Right atrium auricular region (tissue), 2 donors: ENCODE data around the gene PHACTR1. TPM values are rescaled to one million over a fixed set of nuclear protein-coding genes. Genes with fewer than 3 reads are reported as not detected.

Experiments
- DNase-seq: peaks from one replicate; pipeline ENCODE4 v3.0.0-alpha.2; 2019; ENCODE audit warnings: low spot score
- H3K27ac ChIP-seq, 2 donors: fragments of 200-600 bp; sonication (generic); 1 replicate in 1 of 2; 2 replicates in 1 of 2; pipeline ENCODE4 v1.5.1; 2016 to 2019
- H3K27me3 ChIP-seq, 2 donors: fragments of 200-600 bp; sonication (generic); one replicate each; pipeline versions ENCODE4 v1.5.1 to v1.6.0; 2017 to 2019
- H3K36me3 ChIP-seq: fragments of 200-600 bp; sonication (generic); one replicate; pipeline ENCODE4 v1.5.1; 2016
- H3K4me1 ChIP-seq, 2 donors: fragments of 200-600 bp; sonication (generic); one replicate each; pipeline versions ENCODE4 v1.5.1 to v1.6.0; 2017 to 2019
- H3K4me3 ChIP-seq, 2 donors: fragments of 200-600 bp; sonication (generic); 1 replicate in 1 of 2; 2 replicates in 1 of 2; pipeline ENCODE4 v1.5.1; 2017 to 2019; ENCODE audit warnings: mild to moderate bottlenecking in 1 of 2, moderate library complexity in 1 of 2
- H3K9me3 ChIP-seq, 2 donors: fragments of 200-600 bp; sonication (generic); one replicate each; pipeline ENCODE4 v1.5.1; 2019
- total RNA-seq, 2 donors: library from RNA; depleted of rRNA; stranded (reverse); fragments of >200 nt; gene quantifications; one replicate each; pipeline ENCODE4 v1.1.0, GENCODE V29; 2016
- TF ChIP-seq, protein P1 (sequence below), 2 donors: fragments of 200-600 bp; sonication (generic); IDR thresholded peaks; one replicate each; pipeline ENCODE4 v1.5.1; 2019; ENCODE audit warnings: antibody characterized with exemption in 2 of 2

The PHACTR1 gene
- total RNA-seq, 2 donors from 2014 or later: 19.1 to 46.0 TPM

GRCh38 chr6:13194852-13195251 lies 478.3 kb downstream of the PHACTR1 start:
- no peaks in the 10 kb centered on the region for H3K4me1 ChIP-seq
- H3K4me3 ChIP-seq: no peak overlapping the region
- no peak overlapping the region for H3K27ac ChIP-seq
- no peaks in the 10 kb centered on the region for H3K36me3 ChIP-seq
- TF ChIP-seq, protein P1, sequence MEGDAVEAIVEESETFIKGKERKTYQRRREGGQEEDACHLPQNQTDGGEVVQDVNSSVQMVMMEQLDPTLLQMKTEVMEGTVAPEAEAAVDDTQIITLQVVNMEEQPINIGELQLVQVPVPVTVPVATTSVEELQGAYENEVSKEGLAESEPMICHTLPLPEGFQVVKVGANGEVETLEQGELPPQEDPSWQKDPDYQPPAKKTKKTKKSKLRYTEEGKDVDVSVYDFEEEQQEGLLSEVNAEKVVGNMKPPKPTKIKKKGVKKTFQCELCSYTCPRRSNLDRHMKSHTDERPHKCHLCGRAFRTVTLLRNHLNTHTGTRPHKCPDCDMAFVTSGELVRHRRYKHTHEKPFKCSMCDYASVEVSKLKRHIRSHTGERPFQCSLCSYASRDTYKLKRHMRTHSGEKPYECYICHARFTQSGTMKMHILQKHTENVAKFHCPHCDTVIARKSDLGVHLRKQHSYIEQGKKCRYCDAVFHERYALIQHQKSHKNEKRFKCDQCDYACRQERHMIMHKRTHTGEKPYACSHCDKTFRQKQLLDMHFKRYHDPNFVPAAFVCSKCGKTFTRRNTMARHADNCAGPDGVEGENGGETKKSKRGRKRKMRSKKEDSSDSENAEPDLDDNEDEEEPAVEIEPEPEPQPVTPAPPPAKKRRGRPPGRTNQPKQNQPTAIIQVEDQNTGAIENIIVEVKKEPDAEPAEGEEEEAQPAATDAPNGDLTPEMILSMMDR (IDR thresholded peaks at IDR 0.05): peak; percentile 30 to 68
- H3K27me3 ChIP-seq: no peaks in the 10 kb centered on the region
- no peak for DNase-seq
- H3K9me3 ChIP-seq: no peaks in the 10 kb centered on the region

DNA sequence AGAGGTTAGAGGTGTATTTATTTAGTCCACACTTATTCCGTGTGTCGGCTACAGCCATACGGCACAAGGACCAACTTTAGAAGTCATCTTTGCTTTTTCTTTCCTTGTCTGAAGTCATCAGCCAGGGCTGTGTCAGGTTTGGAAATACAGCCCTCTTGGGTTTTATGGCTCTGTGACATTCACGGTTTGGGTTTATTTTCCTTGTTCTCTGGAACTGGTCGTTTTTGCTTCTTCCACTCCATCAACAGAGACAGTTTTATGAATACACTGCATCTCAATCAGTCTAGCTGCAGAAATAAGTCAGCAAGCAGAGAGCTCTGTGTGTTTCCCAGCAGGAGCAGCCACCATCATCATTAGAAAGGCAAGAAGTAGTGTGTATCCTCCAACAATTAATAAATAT lies 479.2 kb downstream of the PHACTR1 start:
- Histone ChIP-seq H3K9me3 (no peaks in the 10 kb centered on the region), H3K4me1 (no peaks in the 10 kb centered on the region), H3K4me3 (no peak overlapping the region), H3K27ac (no peak overlapping the region), H3K36me3 (no peaks in the 10 kb centered on the region), H3K27me3 (no peaks in the 10 kb centered on the region)
- TF ChIP-seq, protein P1 (IDR thresholded peaks at IDR 0.05): no peak
- DNase-seq: no peak

DNA sequence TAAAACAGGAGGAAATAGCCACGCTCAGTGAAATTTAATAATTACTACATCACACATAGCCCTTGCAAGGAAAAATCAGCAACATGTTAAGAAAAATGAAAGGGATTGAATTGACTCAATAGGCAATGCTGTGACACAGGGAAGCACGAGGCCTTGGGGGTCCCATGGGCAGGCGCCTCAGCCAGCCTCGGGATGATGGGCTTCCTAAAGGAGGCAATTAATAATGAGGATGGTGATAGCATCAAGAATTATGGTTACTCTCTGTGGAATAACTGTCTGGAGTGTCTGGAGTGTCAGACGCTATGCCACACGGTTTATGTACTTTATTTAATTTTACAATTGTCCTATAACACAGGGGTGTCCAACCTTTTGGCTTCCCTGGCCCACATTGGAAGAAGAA lies 481.6 kb downstream of the PHACTR1 start:
- Histone ChIP-seq H3K4me1 (no peaks in the 10 kb centered on the region), H3K36me3 (no peaks in the 10 kb centered on the region), H3K27me3 (no peaks in the 10 kb centered on the region), H3K4me3 (no peak overlapping the region), H3K27ac (no peak overlapping the region), H3K9me3 (no peaks in the 10 kb centered on the region)
- DNase-seq: no peak
- TF ChIP-seq, protein P1 (IDR thresholded peaks at IDR 0.05): no peak

DNA sequence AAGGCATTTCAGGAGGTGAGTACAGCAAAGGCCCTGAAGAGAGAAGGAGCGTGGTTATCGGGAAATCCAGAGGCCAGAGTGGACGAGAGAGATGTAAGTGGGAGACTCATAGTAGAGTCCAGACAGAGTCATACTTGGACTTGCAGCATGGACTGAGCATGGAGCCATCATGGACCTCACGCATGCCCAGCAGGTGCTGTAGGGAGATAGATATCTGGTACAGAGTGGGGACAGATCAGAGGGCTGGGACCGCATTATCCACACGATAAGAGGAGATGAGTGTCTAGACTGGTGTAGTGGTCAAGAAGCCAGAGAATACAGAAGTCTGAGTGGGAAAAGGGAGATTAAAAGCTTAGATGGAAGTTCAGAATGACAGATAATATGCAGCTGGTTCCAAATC lies 484.8 kb downstream of the PHACTR1 start:
- Histone ChIP-seq H3K27me3 (no peaks in the 10 kb centered on the region), H3K4me1 (no peaks in the 10 kb centered on the region), H3K36me3 (no peaks in the 10 kb centered on the region), H3K9me3 (no peaks in the 10 kb centered on the region), H3K4me3 (no peak overlapping the region), H3K27ac (no peak overlapping the region)
- TF ChIP-seq, protein P1 (IDR thresholded peaks at IDR 0.05): no peak
- no peak for DNase-seq

- H3K27me3 ChIP-seq: no peaks in the 10 kb centered on the region
- TF ChIP-seq, protein P1 (IDR thresholded peaks at IDR 0.05): no peak
- no peaks in the 10 kb centered on the region for H3K4me1 ChIP-seq
- H3K36me3 ChIP-seq: no peaks in the 10 kb centered on the region
- no peak for DNase-seq
- no peak overlapping the region for H3K27ac ChIP-seq
- H3K9me3 ChIP-seq: no peaks in the 10 kb centered on the region
- H3K4me3 ChIP-seq: no peak overlapping the region
Measured at GRCh38 chr6:13203145-13203544, 486.6 kb downstream of the PHACTR1 start.

DNA sequence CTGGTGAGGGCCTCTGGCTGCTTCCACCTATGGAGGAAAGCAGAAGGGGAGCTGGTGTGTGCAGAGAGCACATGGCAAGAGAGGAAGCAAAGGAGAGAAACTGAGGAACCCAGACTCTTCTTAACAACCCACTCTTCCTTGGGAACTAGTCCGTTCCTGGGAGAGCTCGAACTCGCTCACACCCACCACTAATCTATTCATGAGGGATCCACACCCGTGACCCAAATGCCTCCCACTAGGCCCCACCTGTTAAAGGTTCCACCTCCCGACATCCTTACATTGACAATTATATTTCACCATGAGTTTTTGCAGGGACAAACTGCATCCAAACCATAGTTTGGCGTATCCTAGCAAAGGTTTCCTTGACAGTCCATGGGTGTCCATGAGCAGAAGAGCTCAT lies 488.5 kb downstream of the PHACTR1 start:
- DNase-seq: no peak
- H3K27ac ChIP-seq: no peak overlapping the region
- no peaks in the 10 kb centered on the region for H3K36me3 ChIP-seq
- no peak overlapping the region for H3K4me3 ChIP-seq
- TF ChIP-seq, protein P1 (IDR thresholded peaks at IDR 0.05): no peak
- no peaks in the 10 kb centered on the region for H3K27me3 ChIP-seq
- H3K9me3 ChIP-seq: no peaks in the 10 kb centered on the region
- H3K4me1 ChIP-seq: no peaks in the 10 kb centered on the region
